ENCODE measurements around the gene FCN2.

Gene FCN2

DNA sequence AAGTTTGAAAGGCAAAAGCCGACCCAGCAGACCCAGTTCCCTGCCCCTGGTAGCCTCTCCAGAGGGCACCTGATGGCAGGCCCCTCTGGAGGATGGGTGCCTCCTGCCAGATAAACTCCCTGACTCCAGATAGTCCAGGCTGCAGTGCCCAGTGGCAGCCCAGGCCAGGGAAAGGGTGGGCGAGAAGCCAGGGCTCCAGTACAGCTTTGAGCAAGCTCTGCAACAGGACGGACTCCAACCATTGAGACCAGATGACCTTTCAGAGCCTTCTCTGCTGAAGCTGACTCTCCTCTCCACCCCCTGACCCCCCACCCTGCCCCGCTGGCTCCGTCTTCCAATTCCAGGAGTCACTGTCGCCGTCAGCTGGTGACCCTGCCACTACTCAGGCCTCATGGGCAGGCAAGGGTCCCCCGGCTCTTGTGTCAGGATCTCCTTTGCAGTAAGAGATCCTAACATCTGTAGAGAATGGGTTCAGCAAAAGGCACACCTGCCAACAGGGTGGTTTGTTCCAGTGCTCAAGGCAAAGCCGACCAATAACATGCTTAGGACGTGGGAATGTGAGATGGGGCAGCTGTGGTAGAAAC, 52.6 kb downstream of the FCN2 start:
- no peak for DNase-seq (ENCODE audit: low read depth)

- DNase-seq (ENCODE audit: low read depth), result no peak
Observed at GRCh38 chr9:134935056-134935640, 54.5 kb downstream of the FCN2 start.

DNA sequence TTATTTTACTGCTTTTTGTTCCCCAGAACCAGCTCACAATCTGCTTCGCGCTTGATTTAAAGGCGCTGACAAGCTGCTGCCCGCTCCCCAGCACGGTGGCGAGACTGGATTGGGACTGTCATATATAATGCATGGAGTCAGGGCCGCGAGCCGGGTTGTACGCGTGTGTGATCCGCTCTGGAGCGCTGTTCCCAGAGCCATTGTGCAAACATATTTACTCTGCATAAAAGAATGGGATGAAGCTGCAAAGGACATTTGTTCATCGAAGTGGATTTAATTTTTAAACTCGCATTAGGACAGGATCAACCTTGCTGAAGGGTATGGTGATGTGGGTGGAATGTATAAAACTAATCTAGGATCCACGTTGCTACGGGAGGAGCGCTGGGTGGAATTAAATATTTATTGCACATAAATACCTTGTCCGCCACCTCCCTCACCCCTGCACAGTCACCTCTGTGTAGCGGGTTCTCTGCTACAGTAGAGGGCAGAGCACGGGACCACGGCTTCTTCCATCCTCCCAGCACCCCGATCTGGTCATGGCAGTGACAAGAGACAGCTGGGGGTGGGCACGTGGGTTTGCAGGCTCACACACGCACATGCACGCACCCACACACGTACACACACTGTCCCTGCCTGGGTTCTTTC, 55.2 kb downstream of the FCN2 start:
- no peak for DNase-seq (ENCODE audit: low read depth)

- no peak for DNase-seq (ENCODE audit: low read depth)
Observed at GRCh38 chr9:134936346-134937163, 55.9 kb downstream of the FCN2 start.
